Fibroblast of skin of left quadriceps (primary cell): Measurements from ENCODE around the gene C17orf67.

ENCODE experiments used
- DNase-seq, 2 experiments: peaks; one replicate each; pipeline ENCODE4 v3.0.0-alpha.2; 2013; ENCODE audit warnings: low read depth in 2 of 2

Gene C17orf67

DNA sequence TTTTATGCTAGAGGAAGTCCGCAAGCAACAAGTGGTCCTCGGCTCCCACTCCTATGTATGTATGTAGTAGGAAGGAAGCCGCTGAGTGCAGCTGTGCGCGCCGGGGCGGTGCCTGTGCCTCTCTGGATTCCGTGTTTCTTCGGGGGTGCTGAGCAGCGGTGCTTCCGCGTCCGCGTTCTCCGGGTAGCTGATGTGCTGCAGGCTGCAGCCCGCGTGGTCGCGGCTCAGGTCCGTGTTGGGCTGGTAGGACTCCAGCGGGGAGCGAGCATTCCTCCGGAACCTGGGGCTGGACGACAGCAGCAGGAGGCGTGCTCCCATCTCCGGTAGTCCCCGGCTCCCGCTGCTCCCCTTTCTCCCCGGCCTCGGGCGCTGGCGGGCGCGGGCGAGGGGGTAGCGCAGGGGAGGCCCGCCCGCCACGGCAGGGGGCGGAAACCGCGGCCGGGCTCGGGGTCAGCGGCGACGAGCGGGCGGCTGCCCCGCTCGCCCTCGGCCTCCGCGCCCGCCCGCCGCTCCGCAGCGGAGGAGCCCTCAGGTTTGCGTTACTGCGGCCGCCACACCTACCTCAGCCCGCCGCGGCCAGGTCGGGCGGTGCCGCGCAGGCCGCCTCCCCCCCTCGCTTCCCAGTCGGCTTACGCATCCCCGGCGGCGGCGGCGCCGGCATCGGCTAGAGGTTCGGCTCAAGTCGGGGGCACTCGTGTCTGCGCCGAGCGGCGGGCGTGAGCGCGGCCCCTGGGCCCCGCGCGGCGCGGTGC, 487 bp downstream of the C17orf67 start:
- no peak for DNase-seq

DNA sequence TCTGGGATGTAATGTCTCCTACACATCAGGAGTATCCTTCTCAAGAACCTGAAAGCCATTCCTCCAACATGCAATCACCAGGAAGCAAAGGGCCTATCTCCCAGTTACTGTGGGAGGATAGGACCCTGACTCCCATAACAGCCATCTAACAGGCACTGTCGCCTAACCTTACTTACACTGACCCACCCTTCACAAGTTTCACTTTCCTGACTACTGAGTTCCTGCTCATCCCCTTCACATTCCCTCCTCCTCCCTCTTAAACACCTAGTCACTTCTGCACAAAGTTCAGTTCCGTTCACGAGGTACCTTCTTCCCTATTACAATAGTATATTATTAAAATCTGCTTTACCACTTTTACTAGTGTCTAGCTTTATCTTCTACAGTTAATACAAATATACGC, 1.3 kb downstream of the C17orf67 start:
- no peak for DNase-seq

DNA sequence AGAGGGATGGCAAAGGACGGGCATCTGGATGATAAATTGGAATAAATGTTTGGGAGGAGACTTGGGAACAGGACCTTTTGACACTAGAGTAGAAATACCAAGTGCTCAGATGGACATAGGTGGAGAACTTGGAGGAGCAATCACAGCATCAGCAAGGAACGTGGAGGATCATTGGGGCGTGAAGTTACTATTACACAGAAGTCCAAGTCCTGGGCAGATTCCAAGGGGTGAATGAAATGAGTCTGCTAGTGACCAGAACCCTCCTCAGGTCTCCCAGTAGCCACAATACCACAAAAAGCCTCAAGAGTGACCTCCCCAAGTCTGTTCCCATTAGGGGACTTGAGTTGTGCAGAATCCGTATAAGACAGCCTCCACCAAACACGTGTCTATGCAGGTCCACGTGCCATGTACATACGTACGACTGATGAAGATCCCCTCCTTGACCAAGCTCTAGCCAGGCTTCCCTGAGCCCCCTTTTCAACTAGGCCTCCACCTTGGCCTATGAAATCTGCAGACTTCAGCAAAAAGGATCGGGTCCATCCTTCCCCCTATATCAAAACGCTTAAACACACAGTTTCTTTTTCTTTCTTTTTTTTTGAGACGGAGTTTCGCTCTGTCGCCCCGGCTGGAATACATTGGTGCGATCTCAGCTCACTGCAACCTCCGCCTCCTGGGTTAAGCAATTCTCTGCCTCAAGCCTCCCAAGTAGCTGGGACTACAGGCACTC, 2.2 kb downstream of the C17orf67 start:
- DNase-seq = no peak

DNA sequence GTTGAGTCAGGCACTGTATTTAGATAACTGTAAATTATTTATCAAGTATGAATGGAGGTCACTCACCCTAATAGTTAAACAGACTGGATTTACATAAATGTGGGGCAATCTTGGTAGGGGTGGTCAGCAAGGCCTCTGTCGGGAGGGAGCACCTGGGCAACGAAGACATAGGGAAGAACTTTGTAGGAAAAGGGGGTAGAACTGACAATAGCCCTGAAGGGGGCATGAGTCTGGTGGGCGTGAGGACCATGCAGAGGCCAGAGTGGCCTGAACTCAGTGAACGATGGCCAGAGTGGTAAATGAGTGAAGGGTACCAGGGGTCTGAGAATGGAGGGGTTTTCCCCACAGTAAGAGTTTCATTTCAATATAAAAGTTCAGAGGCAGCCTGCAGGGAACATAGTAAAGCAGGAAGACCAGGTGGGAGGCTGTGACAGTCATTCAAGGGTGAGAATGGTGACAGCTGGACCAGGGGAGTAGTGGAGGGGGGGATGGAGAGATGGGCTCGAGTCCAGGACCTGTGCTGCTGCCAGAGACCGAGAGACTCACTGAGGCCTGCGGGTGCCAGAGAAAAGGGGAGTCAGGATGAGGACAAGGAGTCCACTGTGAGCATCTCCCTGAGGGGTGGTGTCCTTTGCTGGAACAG, 2.9 kb downstream of the C17orf67 start:
- no peak for DNase-seq

DNA sequence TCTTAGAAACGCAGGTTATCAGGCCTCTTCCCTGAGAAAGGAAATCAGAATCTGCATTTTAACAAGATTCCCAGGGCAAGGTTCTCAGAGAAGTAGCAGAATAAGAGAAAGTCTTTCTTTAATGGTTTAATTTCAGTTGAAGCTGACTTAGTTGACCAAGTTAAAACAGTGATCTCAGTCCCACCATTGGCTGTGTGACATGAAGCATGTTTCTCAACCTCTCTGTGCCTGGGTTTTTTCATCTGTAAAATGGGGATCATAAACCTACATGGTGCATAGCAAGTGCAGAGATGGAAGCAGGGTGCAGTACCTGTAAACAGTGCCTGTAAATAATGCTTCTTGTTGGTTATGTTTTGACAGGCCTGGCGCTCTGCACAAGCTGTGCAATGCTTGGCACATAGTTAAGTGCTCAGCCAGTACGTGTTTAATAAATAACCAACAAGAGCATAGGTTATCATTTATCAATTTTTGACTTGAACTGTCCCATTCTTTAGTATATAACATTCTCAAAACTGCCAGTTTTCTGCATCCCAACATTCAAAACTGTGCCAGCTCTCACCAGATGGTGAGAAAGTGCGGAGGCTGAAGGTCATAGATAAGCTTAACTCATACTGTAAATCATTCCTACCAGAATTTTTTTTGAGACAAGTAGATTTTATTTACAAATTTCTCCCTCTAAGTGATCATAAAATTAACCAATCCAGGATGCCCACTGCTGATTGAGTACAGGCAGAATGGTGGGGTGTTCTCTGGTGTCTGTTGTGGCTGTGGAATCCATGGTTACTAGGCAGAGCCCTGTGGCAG, 6.9 kb downstream of the C17orf67 start:
- no peak for DNase-seq

DNA sequence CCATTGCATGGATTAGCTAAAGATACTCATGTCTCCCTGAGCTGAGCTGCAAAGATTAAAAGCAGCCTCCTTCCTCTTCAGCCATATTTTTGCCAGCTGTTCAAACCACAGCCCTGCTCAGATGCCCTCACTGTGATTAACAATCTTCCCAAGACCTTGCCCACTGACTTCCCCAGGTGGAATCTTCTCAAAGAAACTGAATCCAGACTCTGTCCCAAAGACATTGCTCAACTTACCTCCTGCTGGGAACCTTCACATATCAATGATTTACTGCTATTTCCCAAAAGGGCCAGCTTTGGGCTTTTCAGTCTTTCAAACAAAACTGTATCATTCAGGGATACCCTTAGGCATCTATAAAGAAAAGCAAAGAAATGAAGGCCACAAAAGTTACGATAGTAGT, 9.2 kb downstream of the C17orf67 start:
- no peak for DNase-seq

DNA sequence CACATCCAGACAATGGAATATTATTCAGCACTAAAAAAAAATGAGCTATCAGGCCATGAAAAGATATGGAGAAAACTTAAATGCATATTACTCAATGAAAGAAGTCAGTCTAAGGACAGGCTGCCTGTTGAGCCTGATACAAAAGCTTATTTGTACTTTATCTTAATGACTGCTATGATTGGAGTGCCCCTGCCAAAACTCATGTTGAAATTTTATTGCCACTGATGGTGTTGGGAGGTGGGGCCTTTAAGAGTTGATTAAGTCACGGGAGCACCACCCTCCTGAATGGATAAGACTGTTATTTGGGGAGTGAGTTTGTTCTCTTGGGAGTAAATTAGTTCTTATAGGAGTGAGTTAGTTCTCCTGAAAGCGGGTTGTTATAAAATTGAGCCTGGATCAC, 9.9 kb downstream of the C17orf67 start:
- DNase-seq = no peak

DNA sequence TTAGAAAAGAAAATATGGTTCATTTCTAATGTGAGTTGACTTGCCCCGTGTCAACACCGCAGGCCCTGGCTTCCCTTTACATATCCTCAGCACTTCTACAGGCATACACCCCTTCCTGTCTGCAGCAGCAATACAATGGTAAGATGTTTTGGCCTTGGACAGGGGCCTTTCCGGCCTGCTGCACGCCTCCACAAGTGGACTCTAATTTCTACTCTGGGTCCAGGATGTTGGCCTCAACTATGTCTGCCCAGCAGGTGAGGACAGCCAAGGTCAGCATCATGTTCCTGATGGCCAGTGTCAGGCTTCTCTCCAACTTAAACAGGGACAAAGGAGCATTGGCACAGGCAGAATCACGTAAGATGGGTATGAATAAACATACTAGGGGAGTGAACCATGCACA, 11.0 kb downstream of the C17orf67 start:
- DNase-seq = no peak

DNA sequence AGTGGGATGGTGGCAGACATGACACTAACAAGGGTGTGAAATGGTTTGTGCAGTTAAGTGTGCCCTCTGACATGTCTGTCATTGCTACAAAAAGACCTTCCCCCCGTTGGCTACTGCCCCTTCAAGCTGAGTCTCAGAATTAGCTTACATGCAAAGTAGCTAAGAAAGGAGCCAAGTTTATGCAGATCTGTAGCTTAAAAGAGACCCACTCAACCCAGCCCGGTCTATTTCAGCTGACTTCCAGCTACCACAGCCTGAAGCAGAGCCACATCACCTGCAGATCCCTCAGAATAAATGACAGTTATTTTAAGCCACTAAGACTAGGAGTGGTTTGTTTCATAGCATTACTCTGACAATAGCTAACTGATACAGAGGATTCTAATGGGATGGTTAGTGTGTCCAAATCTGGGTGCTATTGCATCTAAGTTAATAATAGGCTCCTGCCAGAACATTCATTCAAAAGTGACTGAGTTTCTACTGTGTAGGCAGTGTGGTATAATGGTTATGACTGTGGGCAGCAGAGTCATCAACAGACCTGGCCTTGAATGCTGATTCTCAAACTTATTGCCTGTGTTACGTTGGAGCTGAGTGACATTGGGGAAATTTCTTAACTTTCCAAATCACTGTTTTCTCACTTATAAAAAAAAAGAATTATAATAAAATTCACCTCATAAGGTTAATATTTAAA, 11.7 kb downstream of the C17orf67 start:
- no peak for DNase-seq

DNA sequence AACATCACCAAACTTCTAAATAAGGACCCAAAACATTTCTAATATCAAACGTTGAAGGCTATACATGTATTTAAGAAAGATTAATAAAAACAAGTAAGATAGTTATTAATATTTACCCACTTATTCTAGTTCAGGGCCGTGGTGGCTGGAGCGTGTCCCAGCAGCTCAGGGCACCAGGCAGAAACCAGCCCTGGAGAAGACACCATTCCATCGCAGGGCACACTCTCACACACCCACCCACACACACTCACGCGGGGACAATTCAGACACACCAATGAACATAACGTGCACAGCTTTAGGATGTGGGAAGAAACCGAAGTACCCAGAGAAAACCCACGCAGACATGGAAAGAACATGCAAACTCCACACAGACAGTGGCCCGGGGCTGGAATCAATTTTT, 13.5 kb downstream of the C17orf67 start:
- no peak for DNase-seq

DNA sequence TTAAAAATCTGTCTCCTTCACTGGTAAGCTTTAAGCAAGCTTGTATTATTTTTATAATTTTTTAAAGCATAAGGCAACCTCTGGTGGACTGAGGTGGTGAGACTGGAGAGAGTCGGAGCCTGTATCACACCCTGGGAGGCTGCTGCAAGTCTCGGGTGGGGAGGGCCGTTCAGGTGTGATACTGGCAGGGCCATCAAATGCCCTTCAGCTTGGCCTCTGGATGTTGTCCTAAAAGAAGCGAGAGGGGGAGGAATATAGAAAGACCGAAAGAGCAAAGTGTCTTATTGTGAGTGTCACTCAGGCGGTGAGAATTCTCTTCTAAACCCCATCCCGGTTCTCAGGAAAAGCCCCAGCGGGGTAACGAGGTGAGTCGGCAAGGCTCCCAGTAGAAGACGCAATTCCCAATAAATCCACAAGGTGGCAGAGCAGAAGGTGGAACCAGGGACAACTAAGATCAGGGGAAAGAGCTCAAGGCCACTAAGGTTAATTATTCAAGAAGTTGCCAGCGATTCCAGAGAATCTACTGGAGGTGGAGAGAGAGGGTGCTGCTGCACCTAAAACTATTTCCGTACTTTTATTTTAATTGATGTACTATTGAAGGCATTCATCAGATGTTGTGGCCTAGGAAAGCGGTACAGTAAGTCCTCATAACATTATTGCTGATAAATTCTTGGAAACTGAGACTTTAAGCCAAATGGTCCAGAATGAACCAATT, 14.1 kb downstream of the C17orf67 start:
- DNase-seq = peak; percentile 34 to 36

DNA sequence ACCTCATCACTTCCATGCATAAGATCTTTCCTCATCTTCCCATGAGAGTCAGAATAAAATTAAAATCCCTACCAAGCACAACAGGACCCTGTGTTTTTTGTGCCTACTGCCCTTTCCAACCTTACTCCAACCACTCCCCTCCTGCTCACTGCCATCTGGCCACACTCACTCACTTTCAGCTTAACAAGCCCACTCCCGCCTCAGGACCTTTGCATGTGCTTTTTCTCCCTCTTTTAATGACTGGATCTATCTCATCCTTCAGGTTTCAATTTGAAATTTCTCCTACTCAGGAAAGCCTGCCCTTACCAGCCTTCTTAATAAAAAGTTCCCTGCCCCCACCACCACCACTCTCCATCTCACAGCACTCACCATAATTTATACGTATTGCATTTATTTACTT, 14.7 kb downstream of the C17orf67 start:
- no peak for DNase-seq

DNA sequence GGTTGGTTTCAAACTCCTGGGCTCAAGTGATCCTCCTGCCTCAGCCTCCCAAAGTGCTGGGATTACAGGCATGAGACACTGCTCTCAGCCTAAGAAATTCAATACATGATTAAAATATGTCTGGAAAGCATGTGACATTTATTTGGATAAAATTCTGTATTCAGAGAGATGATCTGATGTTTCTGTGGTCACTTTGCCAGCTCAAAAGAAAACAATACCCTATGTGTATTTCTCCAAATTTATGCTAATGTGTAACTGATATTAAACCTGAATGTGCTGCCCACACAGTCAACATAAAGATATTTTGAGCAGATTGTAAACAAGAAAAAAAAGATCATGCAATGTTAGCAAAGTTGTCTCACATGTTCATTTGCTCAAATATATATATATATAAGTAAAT, 16.7 kb downstream of the C17orf67 start:
- DNase-seq = no peak

DNA sequence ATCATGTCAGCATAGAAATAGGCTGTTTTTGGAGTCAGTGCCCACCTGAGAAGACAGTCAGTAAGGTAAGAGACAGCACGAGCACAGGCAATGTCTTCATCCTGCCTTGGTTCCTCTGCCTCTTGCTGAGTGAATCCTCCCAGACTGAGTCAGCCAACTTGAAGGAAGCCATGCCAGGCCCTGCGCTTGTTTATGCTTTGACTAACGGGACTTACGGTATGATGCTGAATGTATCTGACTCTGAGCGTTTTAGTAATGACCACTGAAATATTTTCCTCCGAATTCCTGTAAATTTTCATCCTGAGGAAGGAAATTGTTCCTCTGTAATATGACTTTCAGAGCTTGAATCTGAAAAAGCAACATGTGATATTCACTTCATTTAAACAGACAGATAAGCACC, 18.0 kb downstream of the C17orf67 start:
- DNase-seq = no peak

DNA sequence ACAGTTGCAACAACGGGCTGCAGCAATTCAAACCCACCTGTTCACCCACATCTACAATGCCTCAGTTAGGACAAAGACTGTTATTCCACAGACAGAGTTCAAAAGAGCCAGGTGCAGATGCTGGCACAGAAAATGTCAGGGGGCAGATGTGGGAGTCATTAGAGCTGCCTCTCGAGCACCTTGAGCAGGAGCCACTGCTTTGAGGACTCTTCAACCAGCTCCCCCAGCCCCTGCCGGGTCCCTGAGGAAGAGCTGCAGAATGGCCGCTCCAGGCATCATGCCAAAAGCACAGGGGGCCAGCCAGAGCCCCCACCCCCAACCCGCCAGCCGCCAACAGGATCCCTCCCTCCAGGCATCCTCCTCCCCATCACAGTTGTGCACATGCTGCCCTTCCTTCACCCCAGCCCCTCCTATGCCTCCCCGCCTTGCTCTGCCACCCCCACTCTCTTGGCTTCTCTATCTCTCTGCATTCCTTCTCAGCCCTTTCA, 20.8 kb downstream of the C17orf67 start:
- no peak for DNase-seq

DNA sequence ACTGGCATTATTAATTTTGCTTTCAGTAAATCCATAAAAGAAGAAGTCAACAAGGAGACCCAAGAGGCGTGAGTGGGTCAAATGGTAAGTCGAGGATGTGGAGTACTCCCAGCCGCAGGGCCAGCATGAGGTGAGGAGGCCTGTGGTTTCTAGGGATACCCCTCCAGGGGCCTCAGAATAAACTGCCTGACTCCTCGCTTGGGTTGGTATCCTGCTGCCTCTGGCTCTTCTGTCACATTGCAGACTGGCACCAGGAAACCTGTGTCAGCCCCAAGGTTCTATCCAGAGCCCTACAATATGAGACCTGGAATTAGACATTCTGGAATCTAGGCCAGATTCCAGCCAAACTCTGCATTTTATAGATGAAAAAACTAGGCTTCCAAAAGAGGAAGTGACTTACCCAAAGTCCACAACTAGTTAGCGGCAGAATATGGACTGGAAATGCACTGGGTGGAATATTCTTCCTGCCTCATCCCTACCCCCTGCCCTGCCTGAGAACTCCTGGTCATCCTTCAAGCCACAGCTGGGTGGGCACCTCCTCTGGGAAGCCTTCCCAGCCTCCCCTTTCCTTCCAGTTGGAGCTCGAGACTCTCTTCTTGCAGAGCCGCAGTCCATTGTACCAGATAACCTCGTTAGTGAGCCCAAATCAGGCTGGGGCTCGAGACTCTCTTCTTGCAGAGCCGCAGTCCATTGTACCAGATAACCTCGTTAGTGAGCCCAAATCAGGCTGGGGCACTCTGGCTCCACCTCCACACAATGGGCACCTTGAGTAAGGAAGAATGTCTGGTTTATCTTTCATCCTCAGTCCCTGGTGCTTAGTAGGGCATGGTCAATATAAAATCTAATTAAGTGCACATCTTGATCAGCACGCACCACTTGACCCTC, 22.6 kb downstream of the C17orf67 start:
- no peak for DNase-seq

DNA sequence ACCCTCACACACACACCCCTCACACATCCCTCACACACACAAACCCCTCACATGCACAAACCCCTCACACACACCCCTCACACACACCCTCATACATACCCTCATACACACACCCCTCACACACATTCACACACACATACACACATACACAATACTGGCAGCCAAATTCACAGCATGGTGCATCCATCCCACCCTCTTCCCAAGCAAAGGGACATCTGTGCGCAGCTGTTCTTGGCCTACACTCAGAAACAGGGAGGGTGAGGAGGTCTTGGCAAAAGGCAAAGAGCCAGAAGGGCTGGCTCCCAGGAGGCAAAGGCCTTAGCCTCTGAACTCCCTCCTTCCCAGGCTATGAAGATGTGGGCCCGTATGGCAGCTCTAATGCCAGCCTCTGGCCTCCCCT, 23.4 kb downstream of the C17orf67 start:
- no peak for DNase-seq

DNA sequence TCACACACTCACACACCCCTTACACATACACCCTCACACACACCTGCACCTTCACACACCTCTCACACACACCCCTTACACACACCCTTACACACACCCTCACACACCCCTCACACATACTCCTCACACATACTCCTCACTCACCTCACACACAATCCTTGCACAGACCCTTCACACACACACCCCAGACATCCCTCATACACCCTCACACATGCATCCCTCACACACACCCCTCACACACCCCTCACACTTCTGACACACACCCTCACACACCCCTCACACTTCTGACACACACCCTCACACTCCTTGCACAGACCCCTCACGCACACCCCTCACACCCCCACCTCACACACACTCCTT, 23.9 kb downstream of the C17orf67 start:
- no peak for DNase-seq

DNA sequence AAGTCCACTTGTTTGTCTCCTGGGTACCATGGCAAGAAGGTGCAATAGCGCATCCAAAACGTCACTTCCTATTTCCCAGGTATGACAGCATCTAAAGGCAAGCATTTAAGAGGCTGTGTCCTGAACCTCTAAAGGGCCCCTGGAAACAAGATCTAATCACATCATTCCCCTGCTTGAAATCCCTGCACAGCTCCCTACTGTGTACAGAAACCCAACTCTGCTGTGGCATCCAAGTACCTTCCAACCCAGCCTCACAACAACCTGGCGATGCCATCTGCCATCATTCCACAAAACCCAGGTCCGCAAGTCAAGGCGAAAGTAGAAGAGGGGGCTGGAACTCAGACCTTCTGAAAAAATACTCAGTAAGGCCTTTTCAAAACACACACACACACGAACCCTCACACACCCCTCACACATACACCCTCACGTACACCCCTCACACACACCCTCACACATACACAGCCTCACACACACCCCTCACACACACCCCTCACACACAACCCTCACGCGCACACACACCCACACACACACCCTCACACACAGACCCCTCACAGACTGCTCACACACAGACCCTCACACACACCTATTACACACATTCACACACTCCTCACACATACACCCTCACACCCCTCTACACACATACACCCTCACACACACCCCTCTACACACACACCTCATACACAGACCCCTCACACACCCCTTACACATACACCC, 24.5 kb downstream of the C17orf67 start:
- no peak for DNase-seq
